Transverse colon (tissue), 3 donors: ENCODE results near the gene PEX14.

Source experiments
- CTCF ChIP-seq, 5 experiments: fragments of 200-600 bp in 3 of 5; fragments of 450-650 bp in 2 of 5; sonication (generic) in 3 of 5; IDR thresholded peaks; 1 replicate in 2 of 5; 2 replicates in 3 of 5; pipeline ENCODE4 v1.5.1; 2016 to 2017; ENCODE audit warnings: antibody characterized with exemption in 5 of 5, inconsistent platforms in 3 of 5, mild to moderate bottlenecking in 2 of 5, moderate library complexity in 1 of 5
- EP300 ChIP-seq: sonication (generic); formaldehyde crosslinking; IDR thresholded peaks from one replicate; pipeline ENCODE4 v1.6.1; 2017; ENCODE audit warnings: antibody characterized with exemption, low read depth

DNA sequence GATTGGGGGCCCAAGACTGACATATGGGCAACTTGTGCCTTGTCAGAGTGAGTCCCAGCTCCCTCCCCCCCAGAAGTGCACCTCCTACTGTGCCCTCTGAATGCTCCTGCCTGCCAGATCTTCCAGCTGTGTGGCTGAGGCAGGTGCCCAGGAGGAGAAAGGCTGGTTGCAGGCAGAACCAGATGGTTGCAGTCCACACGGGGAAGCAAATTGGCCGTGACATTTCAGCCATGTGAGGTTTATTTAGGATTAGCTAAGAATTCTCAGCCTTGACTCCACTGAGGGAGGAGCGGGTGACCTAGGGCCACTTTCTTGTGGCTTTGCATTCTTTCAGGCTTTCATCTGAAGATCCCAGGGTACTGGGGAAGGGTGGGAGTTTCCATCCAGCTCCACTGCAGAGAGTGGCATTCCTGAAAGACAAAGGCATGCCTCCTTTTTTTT is 33.8 kb downstream of the PEX14 start:
- no peak for TF ChIP-seq CTCF (IDR thresholded peaks at IDR 0.05)
- TF ChIP-seq EP300: no peak
